B cell (primary cell): ENCODE results near the gene SLC35B3. TPM values are rescaled to one million over a fixed set of nuclear protein-coding genes. Genes with fewer than 3 reads are reported as not detected.

Experiments used
- ATAC-seq: fragments of 200-7000 bp; cut with Tn5 transposase; one replicate; pipeline ENCODE4 v1.10.0; 2021; ENCODE audit warnings: low read depth, mild to moderate bottlenecking, moderate number of reproducible peaks, moderate library complexity
- CTCF ChIA-PET: fragments of 350-600 bp; sonication (Branson Sonifier 250); formaldehyde crosslinking; loops from one replicate; lab custom pipeline; 2021; ENCODE audit warnings: antibody characterized with exemption, inconsistent platforms; lab: Charles Lee
- POLR2A ChIA-PET: fragments of 350-600 bp; sonication (Branson Sonifier 250); formaldehyde crosslinking; loops from one replicate; lab custom pipeline; 2021; ENCODE audit warnings: antibody characterized with exemption; lab: Charles Lee
- DNase-seq: peaks from one replicate; pipeline ENCODE4 v3.0.0; 2013
- H2AFZ ChIP-seq: 2 replicates; pipeline ENCODE4 v1.6.1; 2012; ENCODE audit warnings: mild to moderate bottlenecking, low read depth, low read length; ENCODE audit not compliant: insufficient read depth, poor library complexity, severe bottlenecking
- H3K27ac ChIP-seq, 2 donors: 1 replicate in 1 of 2; 2 replicates in 1 of 2; pipeline ENCODE4 v1.5.1; 2012 to 2013; ENCODE audit warnings: low read length in 2 of 2, mild to moderate bottlenecking in 2 of 2, moderate library complexity in 1 of 2
- H3K27me3 ChIP-seq, 4 experiments: fragments of 200-600 bp in 1 of 4; sonication (generic) in 1 of 4; replicated peaks in 1 of 4; 1 replicate in 2 of 4; 2 replicates in 2 of 4; pipeline versions ENCODE4 v1.6.1 to v1.7.0; 2013 to 2016; ENCODE audit warnings: low read length in 3 of 4, mild to moderate bottlenecking in 2 of 4, mixed read lengths in 1 of 4, moderate library complexity in 1 of 4; ENCODE audit not compliant: insufficient read depth in 4 of 4, control insufficient read depth in 3 of 4; ENCODE audit errors: control extremely low read depth in 1 of 4
- H3K36me3 ChIP-seq, 2 experiments: replicated peaks in 1 of 2; 1 replicate in 1 of 2; 2 replicates in 1 of 2; pipeline versions ENCODE4 v1.6.1 to v1.7.1; 2013; ENCODE audit warnings: low read length in 1 of 2; ENCODE audit not compliant: insufficient read depth in 2 of 2, control insufficient read depth in 1 of 2; ENCODE audit errors: control extremely low read depth in 1 of 2, extremely low read depth in 1 of 2
- H3K4me1 ChIP-seq, 2 donors: fragments of 200-600 bp in 1 of 2; sonication (generic) in 1 of 2; 1 replicate in 1 of 2; 2 replicates in 1 of 2; pipeline versions ENCODE4 v1.5.1 to v1.6.1; 2013 to 2017; ENCODE audit warnings: low read length in 2 of 2; ENCODE audit not compliant: control insufficient read depth in 2 of 2, insufficient read depth in 2 of 2
- H3K4me2 ChIP-seq: replicated peaks from 2 replicates; pipeline ENCODE3; 2012; ENCODE audit warnings: mild to moderate bottlenecking, low read depth, low read length; ENCODE audit not compliant: poor library complexity, severe bottlenecking
- H3K4me3 ChIP-seq, 5 experiments: fragments of 200-600 bp in 1 of 5; sonication (generic) in 1 of 5; 1 replicate in 3 of 5; 2 replicates in 2 of 5; pipeline versions ENCODE4 v1.5.1 to v1.7.0; 2011 to 2016; ENCODE audit warnings: low read length in 4 of 5, mild to moderate bottlenecking in 4 of 5, low read depth in 2 of 5, control low read depth in 1 of 5, moderate library complexity in 1 of 5; ENCODE audit not compliant: insufficient read depth in 1 of 5; ENCODE audit errors: control extremely low read depth in 1 of 5, extremely low read depth in 1 of 5
- H3K79me2 ChIP-seq: fragments of 200-600 bp; sonication (generic); one replicate; pipeline ENCODE4 v1.6.0; 2016; ENCODE audit warnings: low read length; ENCODE audit not compliant: control insufficient read depth, insufficient read depth
- H3K9ac ChIP-seq: fragments of 200-600 bp; sonication (generic); 2 replicates; pipeline ENCODE4 v1.6.1; 2017; ENCODE audit warnings: mild to moderate bottlenecking, low read length, moderate library complexity
- H3K9me3 ChIP-seq, 3 donors: one replicate each; pipeline versions ENCODE4 v1.6.1 to v1.7.1; 2013; ENCODE audit warnings: low read length in 2 of 3; ENCODE audit not compliant: control insufficient read depth in 2 of 3, insufficient read depth in 1 of 3; ENCODE audit errors: control extremely low read depth in 1 of 3
- H4K20me1 ChIP-seq: 2 replicates; pipeline ENCODE4 v1.6.0; 2012; ENCODE audit warnings: mild to moderate bottlenecking, low read length; ENCODE audit not compliant: insufficient read depth, control insufficient read depth, poor library complexity, severe bottlenecking
- H3K27ac Mint-ChIP-seq: one replicate; pipeline ENCODE4 v1.8.0; 2021; ENCODE audit warnings: mixed read lengths
- H3K27me3 Mint-ChIP-seq: one replicate; pipeline ENCODE4 v1.8.0; 2021; ENCODE audit warnings: mixed read lengths
- H3K4me1 Mint-ChIP-seq: one replicate; pipeline ENCODE4 v1.8.0; 2021; ENCODE audit warnings: mixed read lengths
- H3K4me3 Mint-ChIP-seq: one replicate; pipeline ENCODE4 v1.8.0; 2021; ENCODE audit warnings: mixed read lengths
- H3K9me3 Mint-ChIP-seq: one replicate; pipeline ENCODE4 v1.8.0; 2022; ENCODE audit warnings: mixed read lengths; ENCODE audit not compliant: insufficient read depth
- EZH2 ChIP-seq: IDR thresholded peaks from 2 replicates; pipeline ENCODE4 v1.6.1; 2012; ENCODE audit warnings: borderline replicate concordance, low read depth, mild to moderate bottlenecking, moderate library complexity, low read length; ENCODE audit not compliant: insufficient read depth, poor library complexity, severe bottlenecking
- WGBS: methylation state at CpG from one replicate; pipeline ENCODE4 v1.1.5; 2013; ENCODE audit warnings: missing lambda C conversion rate; ENCODE audit not compliant: insufficient coverage; 5-methylcytosine and 5-hydroxymethylcytosine counted together
- intact Hi-C: fragments of 100-400 bp; cut with micrococcal nuclease; formaldehyde crosslinking; loops from one replicate; pipeline ENCODE4 v1.10.0; 2022
- polyA plus RNA-seq: library from polyadenylated mRNA; depleted of rRNA; stranded (reverse); fragments of >200 nt; gene quantifications from 2 replicates; pipeline ENCODE4 v1.2.3, GENCODE V29; 2012
- total RNA-seq, 2 donors: library from RNA; stranded (reverse); fragments of 120-200 nt in 1 of 2; gene quantifications; 1 replicate in 1 of 2; 2 replicates in 1 of 2; pipeline versions ENCODE4 v1.2.3 to v1.2.4, GENCODE V29; 2013 to 2022
- TF ChIP-seq, protein P1 (sequence below): fragments of 200-600 bp; IDR thresholded peaks from one replicate; pipeline ENCODE4 v1.8.0; 2022; ENCODE audit warnings: antibody characterized with exemption, mild to moderate bottlenecking

SLC35B3 gene
- total and polyA plus RNA-seq, 2 donors (not counting 1 experiment from before 2014, with no cell fraction given), result 9.5 to 17.1 TPM

- ChIA-PET CTCF (no interaction called here), POLR2A (no interaction called here)
- H3K79me2 ChIP-seq, result no peaks in the 10 kb centered on the region
- Mint-ChIP-seq H3K4me1 (no peaks in the 10 kb centered on the region), H3K27me3 (no peaks in the 10 kb centered on the region), H3K27ac (no peak overlapping the region), H3K9me3 (no peaks in the 10 kb centered on the region), H3K4me3 (no peak overlapping the region)
- H3K4me3 ChIP-seq, result no peak overlapping the region
- no peak for DNase-seq
- H3K9me3 ChIP-seq, result peaks cover 0 to 4% (median 0%) of the 10 kb centered on the region in 3 donors
- no peak for ATAC-seq
- H3K4me1 ChIP-seq, result no peaks in the 10 kb centered on the region
- no peaks in the 10 kb centered on the region for H4K20me1 ChIP-seq
- H3K4me2 ChIP-seq, result no peak overlapping the region
- intact Hi-C loops, result no loop called here
- no peak overlapping the region for H3K9ac ChIP-seq
- no peak overlapping the region for H3K27ac ChIP-seq
- H2AFZ ChIP-seq, result no peak overlapping the region
- no CpG with 5 or more reads among the region's 1 CpG for WGBS
- peaks cover 0 to 3% (median 0%) of the 10 kb centered on the region in 4 experiments for H3K27me3 ChIP-seq
- no peak for TF ChIP-seq EZH2
- TF ChIP-seq, protein P1, sequence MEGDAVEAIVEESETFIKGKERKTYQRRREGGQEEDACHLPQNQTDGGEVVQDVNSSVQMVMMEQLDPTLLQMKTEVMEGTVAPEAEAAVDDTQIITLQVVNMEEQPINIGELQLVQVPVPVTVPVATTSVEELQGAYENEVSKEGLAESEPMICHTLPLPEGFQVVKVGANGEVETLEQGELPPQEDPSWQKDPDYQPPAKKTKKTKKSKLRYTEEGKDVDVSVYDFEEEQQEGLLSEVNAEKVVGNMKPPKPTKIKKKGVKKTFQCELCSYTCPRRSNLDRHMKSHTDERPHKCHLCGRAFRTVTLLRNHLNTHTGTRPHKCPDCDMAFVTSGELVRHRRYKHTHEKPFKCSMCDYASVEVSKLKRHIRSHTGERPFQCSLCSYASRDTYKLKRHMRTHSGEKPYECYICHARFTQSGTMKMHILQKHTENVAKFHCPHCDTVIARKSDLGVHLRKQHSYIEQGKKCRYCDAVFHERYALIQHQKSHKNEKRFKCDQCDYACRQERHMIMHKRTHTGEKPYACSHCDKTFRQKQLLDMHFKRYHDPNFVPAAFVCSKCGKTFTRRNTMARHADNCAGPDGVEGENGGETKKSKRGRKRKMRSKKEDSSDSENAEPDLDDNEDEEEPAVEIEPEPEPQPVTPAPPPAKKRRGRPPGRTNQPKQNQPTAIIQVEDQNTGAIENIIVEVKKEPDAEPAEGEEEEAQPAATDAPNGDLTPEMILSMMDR, result no peak
- no peaks in the 10 kb centered on the region for H3K36me3 ChIP-seq
These were observed 41.3 kb upstream of the SLC35B3 start for GRCh38 chr6:8476656-8477055.

DNA sequence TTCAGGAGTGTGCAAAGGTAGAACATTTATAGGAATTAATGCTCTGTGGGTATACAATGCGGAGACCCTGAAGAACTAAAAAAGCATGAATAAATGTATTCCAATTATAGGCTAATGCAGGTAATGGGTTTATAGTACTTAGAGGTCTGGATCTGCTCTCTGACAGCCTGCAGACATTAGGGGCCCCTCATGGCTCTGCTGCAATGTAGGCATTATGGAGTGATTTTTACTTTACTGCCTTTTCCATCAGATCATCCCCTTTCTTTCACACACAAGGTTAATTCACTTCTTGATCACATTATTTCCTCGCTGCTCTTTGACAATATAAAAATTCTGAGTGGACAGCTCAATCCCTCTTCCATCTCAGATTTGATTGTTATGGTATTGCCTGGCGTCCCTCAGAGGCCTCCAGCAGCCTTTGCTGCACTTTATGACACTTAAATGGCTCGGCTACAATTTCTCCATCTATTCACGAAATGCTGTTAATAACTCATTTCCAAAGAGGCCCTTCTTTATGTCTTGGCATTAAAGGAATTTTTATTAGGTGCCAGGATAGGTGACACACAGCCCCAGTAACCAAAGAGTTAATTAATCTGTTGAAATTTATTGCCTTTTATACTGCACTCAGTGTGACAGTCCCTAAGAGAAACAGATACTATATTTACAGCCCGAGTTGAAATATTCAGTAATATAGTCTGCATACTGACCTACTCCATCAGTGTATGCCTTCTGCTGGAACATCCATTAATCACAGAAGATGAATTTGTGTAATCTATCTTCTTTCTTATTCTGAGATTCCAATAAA is 33.4 kb upstream of the SLC35B3 start:
- Histone ChIP-seq H3K27me3 (no peaks in the 10 kb centered on the region), H4K20me1 (no peaks in the 10 kb centered on the region), H3K79me2 (no peaks in the 10 kb centered on the region), H3K4me1 (no peaks in the 10 kb centered on the region), H3K9me3 (no peaks in the 10 kb centered on the region), H3K36me3 (no peaks in the 10 kb centered on the region), H2AFZ (no peak overlapping the region), H3K27ac (no peak overlapping the region), H3K4me2 (no peak overlapping the region), H3K4me3 (no peak overlapping the region), H3K9ac (no peak overlapping the region)
- peaks cover 5% of the 10 kb centered on the region for H3K27me3 Mint-ChIP-seq
- ChIA-PET POLR2A (no interaction called here), CTCF (no interaction called here)
- no peak for ATAC-seq
- no peak overlapping the region for H3K27ac Mint-ChIP-seq
- intact Hi-C loops, result no loop called here
- no peaks in the 10 kb centered on the region for H3K9me3 Mint-ChIP-seq
- DNase-seq, result no peak
- no peak overlapping the region for H3K4me3 Mint-ChIP-seq
- H3K4me1 Mint-ChIP-seq, result no peaks in the 10 kb centered on the region
- no peak for TF ChIP-seq EZH2
- TF ChIP-seq, protein P1, result no peak
- no CpG with 5 or more reads among the region's 6 CpGs for WGBS
